ENCODE measurements around the gene GMCL2. TPM values are rescaled to one million over a fixed set of nuclear protein-coding genes. Genes with fewer than 3 reads are reported as not detected.

Gene GMCL2
- total and polyA plus RNA-seq, 7 experiments from 2014 or later = not detected

- H3K4me3 ChIP-seq (ENCODE audit: low read length) = no peak overlapping the region
- no peak overlapping the region for H3K27ac ChIP-seq (ENCODE audit: low read depth, low read length)
- intact Hi-C loops (cut with micrococcal nuclease) = no loop called here
- peaks cover 41 to 65% (median 48%) of the 10 kb centered on the region in 7 donors for H3K4me1 Mint-ChIP-seq
- peaks cover 0 to 3% (median 0%) of the 10 kb centered on the region in 11 donors for H3K9me3 Mint-ChIP-seq
- no peaks in the 10 kb centered on the region for H3K9me3 ChIP-seq (ENCODE audit: control insufficient read depth in 2 of 3, low read length in 3 of 3)
- peaks cover 14 to 51% (median 34%) of the 10 kb centered on the region in 5 donors for H3K36me3 Mint-ChIP-seq
- H3K27me3 ChIP-seq (ENCODE audit: control insufficient read depth in 2 of 2, insufficient read depth in 2 of 2, low read length in 2 of 2) = no peaks in the 10 kb centered on the region
- POLR2A ChIA-PET = interaction anchor here (1.6 kb wide), 1 partner anchor 18 kb away, joined by 4 read pairs; no protein-coding TSS in a partner anchor
- no peaks in the 10 kb centered on the region for H3K27me3 Mint-ChIP-seq
- H3K4me1 ChIP-seq (ENCODE audit: control insufficient read depth in 2 of 2, insufficient read depth in 2 of 2, low read length in 2 of 2) = no peaks in the 10 kb centered on the region
- CTCF ChIA-PET = no interaction called here
- H3K4me3 Mint-ChIP-seq = no peak overlapping the region
- H3K27ac Mint-ChIP-seq = no peak overlapping the region
- ATAC-seq = no peak
- DNase-seq = no peak
- peaks cover 0 to 69% (median 5%) of the 10 kb centered on the region in 3 experiments for H3K36me3 ChIP-seq (ENCODE audit: control insufficient read depth in 2 of 3, insufficient read depth in 3 of 3, low read length in 3 of 3)
Observed at GRCh38 chr5:178224403-178224802, 37.2 kb upstream of the GMCL2 start.

- H3K4me1 Mint-ChIP-seq = peaks cover 36 to 59% (median 45%) of the 10 kb centered on the region in 7 donors
- intact Hi-C loops (cut with micrococcal nuclease) = no loop called here
- peaks cover 0 to 64% (median 5%) of the 10 kb centered on the region in 3 experiments for H3K36me3 ChIP-seq (ENCODE audit: control insufficient read depth in 2 of 3, insufficient read depth in 3 of 3, low read length in 3 of 3)
Observed at GRCh38 chr5:178223828-178224335, 36.7 kb upstream of the GMCL2 start.

GRCh38 chr5:178223196-178223773, 36.1 kb upstream of the GMCL2 start:
- Histone ChIP-seq H3K4me1 (ENCODE audit: control insufficient read depth in 2 of 2, insufficient read depth in 2 of 2, low read length in 2 of 2) (no peaks in the 10 kb centered on the region), H3K4me3 (ENCODE audit: low read length) (no peak overlapping the region), H3K9me3 (ENCODE audit: control insufficient read depth in 2 of 3, low read length in 3 of 3) (no peaks in the 10 kb centered on the region), H3K27ac (ENCODE audit: low read depth, low read length) (no peak overlapping the region), H3K27me3 (ENCODE audit: control insufficient read depth in 2 of 2, insufficient read depth in 2 of 2, low read length in 2 of 2) (no peaks in the 10 kb centered on the region), H3K36me3 (ENCODE audit: control insufficient read depth in 2 of 3, insufficient read depth in 3 of 3, low read length in 3 of 3) (peaks cover 0 to 58% (median 5%) of the 10 kb centered on the region in 3 experiments)
- Mint-ChIP-seq H3K27me3 (no peaks in the 10 kb centered on the region), H3K27ac (peak overlapping the region in 4 of 9 donors; percentile 45 to 81 (median 69)), H3K36me3 (peaks cover 12 to 51% (median 31%) of the 10 kb centered on the region in 5 donors), H3K9me3 (peaks cover 0 to 3% (median 0%) of the 10 kb centered on the region in 11 donors), H3K4me3 (no peak overlapping the region), H3K4me1 (peaks cover 32 to 61% (median 43%) of the 10 kb centered on the region in 7 donors)
- CTCF ChIA-PET = no interaction called here
- POLR2A ChIA-PET = no interaction called here
- intact Hi-C loops (cut with micrococcal nuclease) = no loop called here
- DNase-seq (no peak), ATAC-seq (no peak)

More at GRCh38 chr5:178223828-178224335, 36.7 kb upstream of the GMCL2 start:
- DNase-seq (no peak), ATAC-seq (no peak)
- no peak overlapping the region for H3K4me3 ChIP-seq (ENCODE audit: low read length)
- H3K27me3 ChIP-seq (ENCODE audit: control insufficient read depth in 2 of 2, insufficient read depth in 2 of 2, low read length in 2 of 2) = no peaks in the 10 kb centered on the region
- no peaks in the 10 kb centered on the region for H3K27me3 Mint-ChIP-seq
- no peaks in the 10 kb centered on the region for H3K9me3 ChIP-seq (ENCODE audit: control insufficient read depth in 2 of 3, low read length in 3 of 3)
- H3K27ac Mint-ChIP-seq = peak overlapping the region in 2 of 9 donors; percentile 59 to 79
- peaks cover 0 to 3% (median 0%) of the 10 kb centered on the region in 11 donors for H3K9me3 Mint-ChIP-seq
- CTCF ChIA-PET = no interaction called here
- POLR2A ChIA-PET = no interaction called here
- H3K4me3 Mint-ChIP-seq = no peak overlapping the region
- H3K4me1 ChIP-seq (ENCODE audit: control insufficient read depth in 2 of 2, insufficient read depth in 2 of 2, low read length in 2 of 2) = no peaks in the 10 kb centered on the region
- H3K36me3 Mint-ChIP-seq = peaks cover 12 to 52% (median 31%) of the 10 kb centered on the region in 5 donors
- no peak overlapping the region for H3K27ac ChIP-seq (ENCODE audit: low read depth, low read length)

GRCh38 chr5:178222292-178222691, 35.1 kb upstream of the GMCL2 start:
- Mint-ChIP-seq H3K4me3 (no peak overlapping the region), H3K4me1 (peaks cover 24 to 52% (median 34%) of the 10 kb centered on the region in 7 donors), H3K27me3 (no peaks in the 10 kb centered on the region), H3K36me3 (peaks cover 6 to 42% (median 23%) of the 10 kb centered on the region in 5 donors), H3K9me3 (peaks cover 0 to 2% (median 0%) of the 10 kb centered on the region in 11 donors), H3K27ac (peak overlapping the region in 1 of 9 donors; percentile 65)
- Histone ChIP-seq H3K4me1 (ENCODE audit: control insufficient read depth in 2 of 2, insufficient read depth in 2 of 2, low read length in 2 of 2) (no peaks in the 10 kb centered on the region), H3K4me3 (ENCODE audit: low read length) (no peak overlapping the region), H3K36me3 (ENCODE audit: control insufficient read depth in 2 of 3, insufficient read depth in 3 of 3, low read length in 3 of 3) (peaks cover 0 to 48% (median 2%) of the 10 kb centered on the region in 3 experiments), H3K9me3 (ENCODE audit: control insufficient read depth in 2 of 3, low read length in 3 of 3) (no peaks in the 10 kb centered on the region), H3K27ac (ENCODE audit: low read depth, low read length) (no peak overlapping the region), H3K27me3 (ENCODE audit: control insufficient read depth in 2 of 2, insufficient read depth in 2 of 2, low read length in 2 of 2) (no peaks in the 10 kb centered on the region)
- no peak for DNase-seq
- ATAC-seq = no peak
- ChIA-PET POLR2A (no interaction called here), CTCF (no interaction called here)
- intact Hi-C loops (cut with micrococcal nuclease) = no loop called here

GRCh38 chr5:178221853-178222252, 34.7 kb upstream of the GMCL2 start:
- POLR2A ChIA-PET = interaction anchor here (0.5 kb wide), 1 partner anchor 83 kb away, joined by 4 read pairs; no protein-coding TSS in a partner anchor

GRCh38 chr5:178221282-178221681, 34.1 kb upstream of the GMCL2 start:
- no peak overlapping the region for H3K27ac ChIP-seq (ENCODE audit: low read depth, low read length)
- ChIA-PET POLR2A (interaction anchor here (0.5 to 0.6 kb wide), 3 partner anchors 16 to 83 kb away, joined by 3 to 4 read pairs (median 3); no protein-coding TSS in a partner anchor), CTCF (interaction anchor here (0.7 kb wide), 1 partner anchor 513 kb away, joined by 4 read pairs; no protein-coding TSS in a partner anchor)
- Mint-ChIP-seq H3K36me3 (peaks cover 3 to 37% (median 16%) of the 10 kb centered on the region in 5 donors), H3K9me3 (no peaks in the 10 kb centered on the region), H3K27ac (peak overlapping the region; percentile 12 to 78 (median 64)), H3K4me3 (peak overlapping the region in 1 of 10 donors; percentile 15), H3K27me3 (no peaks in the 10 kb centered on the region), H3K4me1 (peaks cover 22 to 44% (median 29%) of the 10 kb centered on the region in 7 donors)
- no peaks in the 10 kb centered on the region for H3K27me3 ChIP-seq (ENCODE audit: control insufficient read depth in 2 of 2, insufficient read depth in 2 of 2, low read length in 2 of 2)
- no peaks in the 10 kb centered on the region for H3K4me1 ChIP-seq (ENCODE audit: control insufficient read depth in 2 of 2, insufficient read depth in 2 of 2, low read length in 2 of 2)
- no peak overlapping the region for H3K4me3 ChIP-seq (ENCODE audit: low read length)
- peaks cover 0 to 39% (median 0%) of the 10 kb centered on the region in 3 experiments for H3K36me3 ChIP-seq (ENCODE audit: control insufficient read depth in 2 of 3, insufficient read depth in 3 of 3, low read length in 3 of 3)
- H3K9me3 ChIP-seq (ENCODE audit: control insufficient read depth in 2 of 3, low read length in 3 of 3) = no peaks in the 10 kb centered on the region
- ATAC-seq (peak; percentile 36), DNase-seq (no peak)
- intact Hi-C loops (cut with micrococcal nuclease) = no loop called here

More at GRCh38 chr5:178221853-178222252, 34.7 kb upstream of the GMCL2 start:
- Mint-ChIP-seq H3K4me1 (peaks cover 22 to 47% (median 30%) of the 10 kb centered on the region in 7 donors), H3K36me3 (peaks cover 3 to 38% (median 18%) of the 10 kb centered on the region in 5 donors), H3K9me3 (no peaks in the 10 kb centered on the region), H3K27ac (peak overlapping the region in 8 of 9 donors; percentile 12 to 78 (median 56)), H3K27me3 (no peaks in the 10 kb centered on the region), H3K4me3 (no peak overlapping the region)
- no peak overlapping the region for H3K27ac ChIP-seq (ENCODE audit: low read depth, low read length)
- DNase-seq (no peak), ATAC-seq (peak; percentile 12)
- no peaks in the 10 kb centered on the region for H3K4me1 ChIP-seq (ENCODE audit: control insufficient read depth in 2 of 2, insufficient read depth in 2 of 2, low read length in 2 of 2)
- H3K9me3 ChIP-seq (ENCODE audit: control insufficient read depth in 2 of 3, low read length in 3 of 3) = no peaks in the 10 kb centered on the region
- peaks cover 0 to 44% (median 0%) of the 10 kb centered on the region in 3 experiments for H3K36me3 ChIP-seq (ENCODE audit: control insufficient read depth in 2 of 3, insufficient read depth in 3 of 3, low read length in 3 of 3)
- H3K27me3 ChIP-seq (ENCODE audit: control insufficient read depth in 2 of 2, insufficient read depth in 2 of 2, low read length in 2 of 2) = no peaks in the 10 kb centered on the region
- intact Hi-C loops (cut with micrococcal nuclease) = no loop called here
- CTCF ChIA-PET = no interaction called here
- no peak overlapping the region for H3K4me3 ChIP-seq (ENCODE audit: low read length)

Measured in naive thymus-derived CD4-positive, alpha-beta T cell (primary cell).